Measurements from ENCODE around the gene EFL1.
"Not testable (repeated sequence)": the region's sequence is repeated elsewhere in the genome, so short reads cannot be mapped to it uniquely, and the experiment has no call there.

EFL1 gene

DNA sequence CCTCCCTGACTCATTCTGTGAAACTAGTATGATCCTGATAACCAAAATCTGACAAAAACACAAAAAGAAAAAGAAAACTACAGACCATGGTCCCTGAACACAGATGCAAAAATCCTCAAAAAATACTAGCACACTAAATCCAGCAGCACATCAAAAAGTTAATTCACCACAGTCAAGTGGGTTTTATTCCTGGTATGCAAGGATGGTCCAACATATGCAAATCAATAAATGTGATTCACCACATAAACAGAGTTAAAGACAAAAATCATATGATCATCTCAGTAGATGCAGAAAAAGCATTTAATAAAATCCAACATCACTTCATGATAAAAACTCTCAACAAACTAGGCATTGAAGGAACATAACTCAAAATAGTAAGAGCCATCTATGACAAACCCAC lies 12.9 kb upstream of the EFL1 start:
- DNase-seq: no peak

DNA sequence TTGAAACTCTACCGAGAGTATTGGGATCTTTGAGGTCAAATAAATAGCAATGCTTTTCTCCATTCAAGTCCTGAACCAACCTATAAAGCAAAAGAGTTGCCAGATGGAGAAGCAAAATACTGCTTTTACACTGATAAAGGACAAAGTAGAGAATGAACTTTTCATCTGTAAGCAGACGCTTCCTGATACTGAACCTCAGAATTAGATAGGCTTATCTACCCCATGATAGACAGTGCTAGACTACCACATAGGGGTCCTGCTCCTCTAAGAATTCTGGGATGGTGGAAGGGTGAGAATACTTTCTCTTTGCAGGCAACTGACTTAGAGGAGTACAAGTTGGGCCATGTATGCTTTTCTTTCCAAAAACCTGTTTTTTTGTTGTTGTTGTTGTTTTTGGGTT lies 9.6 kb upstream of the EFL1 start:
- no peak for DNase-seq

DNA sequence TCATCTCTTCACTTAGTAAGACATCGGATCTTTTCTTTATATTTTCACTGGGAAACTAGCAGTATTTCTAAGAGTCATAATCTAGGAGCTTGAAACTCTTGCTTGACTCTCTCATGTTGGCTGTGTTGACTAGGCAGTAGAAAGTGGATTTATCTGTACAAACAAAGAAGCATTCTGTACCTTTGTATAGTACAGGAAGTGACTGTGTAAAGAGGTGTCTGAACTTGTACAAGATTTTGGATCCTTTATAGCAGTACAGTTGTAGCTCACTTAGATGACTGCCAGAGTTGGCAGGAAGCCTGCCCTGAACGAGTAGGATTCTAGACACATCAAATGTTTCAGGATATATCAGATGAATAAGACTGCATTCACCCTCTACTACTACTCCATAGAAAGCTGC lies 5.9 kb upstream of the EFL1 start:
- DNase-seq: not testable (repeated sequence)

DNA sequence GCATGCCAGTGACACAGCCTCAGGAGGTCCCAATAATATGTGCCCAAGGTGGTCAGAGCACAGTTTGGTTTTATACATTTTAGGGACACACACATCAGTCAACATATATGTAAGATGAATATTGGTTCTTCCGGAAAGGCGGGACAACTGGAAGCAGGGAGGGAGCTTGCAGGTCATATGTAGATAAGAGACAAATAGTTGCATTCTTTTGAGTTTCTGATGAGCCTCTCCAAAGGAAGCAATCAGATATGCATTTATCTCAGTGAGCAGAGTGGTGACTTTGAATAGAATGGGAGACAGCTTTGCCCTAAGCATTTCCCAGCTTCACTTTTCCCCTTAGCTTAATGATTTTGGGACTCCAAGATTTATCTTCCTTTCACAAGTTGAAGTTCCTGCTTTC lies 4.6 kb upstream of the EFL1 start:
- DNase-seq: not testable (repeated sequence)

DNA sequence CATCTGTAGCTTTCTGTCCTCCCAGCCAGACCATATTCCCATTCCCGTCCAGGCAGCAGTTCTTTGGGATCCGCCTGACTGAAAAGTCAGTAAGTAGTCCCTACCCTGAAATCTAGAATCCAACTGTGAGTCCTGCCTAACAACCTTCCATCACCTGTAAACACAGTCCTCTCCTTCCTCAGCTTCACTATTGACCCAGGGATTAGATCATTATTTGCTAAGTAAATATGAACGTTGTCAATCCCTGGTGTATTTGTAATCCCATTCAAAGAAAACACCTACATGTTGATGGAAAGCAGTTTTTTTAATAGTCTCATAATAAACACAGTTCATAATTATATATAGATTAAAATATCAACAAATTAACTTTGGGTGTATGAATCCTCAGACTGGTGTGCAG lies 816 bp upstream of the EFL1 start:
- DNase-seq: peak; percentile 79

DNA sequence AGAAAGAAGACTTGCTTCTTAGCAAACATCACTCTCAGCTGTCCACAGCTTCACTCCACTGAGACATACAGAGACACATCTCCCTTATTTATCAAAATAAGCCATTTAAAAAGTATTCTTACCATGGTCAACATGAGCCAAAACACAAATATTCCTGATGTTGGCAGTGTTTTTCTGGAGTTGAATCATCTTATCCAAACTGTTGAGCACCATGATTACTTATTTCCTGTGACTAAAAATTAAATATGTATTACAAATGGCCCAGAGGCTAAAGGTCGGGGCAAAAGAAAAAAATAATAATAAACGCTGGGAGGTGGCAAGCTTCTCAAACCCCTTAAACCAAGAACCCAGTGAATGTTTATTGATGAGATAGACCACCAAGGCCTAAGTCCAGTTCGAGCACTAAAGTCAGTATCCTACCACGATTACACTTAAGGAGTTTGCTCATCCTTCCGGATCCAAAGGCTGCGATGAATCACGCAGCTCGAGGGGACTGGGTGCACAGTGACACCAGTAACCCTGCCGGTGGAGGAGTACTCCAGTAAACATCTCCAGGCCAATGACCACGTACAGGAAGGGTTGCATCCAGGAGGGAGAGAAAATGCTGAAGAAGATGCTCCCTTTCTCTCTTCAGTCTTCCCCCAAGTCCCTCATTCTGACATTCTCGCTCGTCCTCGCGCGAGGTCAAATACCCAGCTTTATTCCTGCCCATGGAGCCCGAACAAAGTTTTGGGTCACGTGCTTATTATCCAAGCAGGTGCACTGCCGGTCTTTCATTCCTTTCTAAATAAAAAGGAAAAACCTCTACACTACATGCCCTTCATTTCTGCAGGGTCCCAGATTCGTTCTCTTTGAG lies 740 bp downstream of the EFL1 start:
- not testable (repeated sequence) for DNase-seq

- DNase-seq: not testable (repeated sequence)
These were observed 14.3 kb downstream of the EFL1 start for GRCh38 chr15:82248261-82248660.

DNA sequence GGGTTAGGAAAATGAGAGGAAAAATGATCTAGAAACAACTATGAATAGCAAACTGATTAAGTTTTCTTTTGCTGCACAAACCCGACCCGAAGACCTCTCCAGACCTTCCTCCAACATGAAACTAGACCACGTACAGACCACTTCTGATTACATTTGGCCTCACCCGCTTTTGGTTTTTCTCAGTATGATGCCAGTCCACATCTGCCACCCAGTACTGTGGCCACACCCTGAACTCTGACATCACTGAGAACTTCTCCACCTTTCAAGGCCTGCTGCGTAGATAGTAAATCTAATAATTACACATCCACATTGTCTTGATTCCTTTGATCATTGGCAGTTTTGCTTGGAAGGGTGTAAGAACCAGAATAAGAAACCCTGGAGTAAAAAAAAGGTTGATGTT lies 16.6 kb downstream of the EFL1 start:
- DNase-seq: not testable (repeated sequence)

- not testable (repeated sequence) for DNase-seq
These were observed 18.9 kb downstream of the EFL1 start for GRCh38 chr15:82243644-82244043.

DNA sequence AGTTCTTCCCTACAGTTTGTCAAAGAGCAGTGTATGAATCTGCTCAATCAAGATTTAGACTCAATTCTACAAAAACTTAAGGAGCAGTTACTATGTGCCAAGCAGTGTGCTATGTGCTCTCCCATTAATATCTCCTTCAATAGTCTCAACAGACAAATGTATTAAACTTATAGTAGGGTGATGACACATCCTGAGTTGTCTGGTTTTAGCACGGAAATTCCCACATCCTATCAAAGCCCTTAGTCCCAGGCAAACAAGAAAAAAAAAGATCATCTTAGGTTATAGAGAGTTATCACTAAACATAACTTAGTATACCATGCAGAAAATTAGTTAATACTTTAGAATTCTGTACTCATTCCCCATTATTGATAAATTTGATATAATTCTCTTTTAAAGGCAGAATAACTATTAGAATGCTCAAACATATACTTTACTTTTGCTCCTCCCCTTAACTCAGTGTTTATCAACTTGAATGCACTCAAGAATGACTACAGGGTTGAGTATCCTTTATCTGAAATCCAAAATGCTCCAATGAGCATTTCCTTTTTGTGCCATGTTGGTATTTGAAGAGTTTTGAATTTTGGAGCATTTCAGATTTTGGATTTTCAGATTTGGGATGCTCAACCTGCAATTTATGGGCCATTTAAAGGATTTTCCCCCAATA lies 20.6 kb downstream of the EFL1 start:
- not testable (repeated sequence) for DNase-seq

DNA sequence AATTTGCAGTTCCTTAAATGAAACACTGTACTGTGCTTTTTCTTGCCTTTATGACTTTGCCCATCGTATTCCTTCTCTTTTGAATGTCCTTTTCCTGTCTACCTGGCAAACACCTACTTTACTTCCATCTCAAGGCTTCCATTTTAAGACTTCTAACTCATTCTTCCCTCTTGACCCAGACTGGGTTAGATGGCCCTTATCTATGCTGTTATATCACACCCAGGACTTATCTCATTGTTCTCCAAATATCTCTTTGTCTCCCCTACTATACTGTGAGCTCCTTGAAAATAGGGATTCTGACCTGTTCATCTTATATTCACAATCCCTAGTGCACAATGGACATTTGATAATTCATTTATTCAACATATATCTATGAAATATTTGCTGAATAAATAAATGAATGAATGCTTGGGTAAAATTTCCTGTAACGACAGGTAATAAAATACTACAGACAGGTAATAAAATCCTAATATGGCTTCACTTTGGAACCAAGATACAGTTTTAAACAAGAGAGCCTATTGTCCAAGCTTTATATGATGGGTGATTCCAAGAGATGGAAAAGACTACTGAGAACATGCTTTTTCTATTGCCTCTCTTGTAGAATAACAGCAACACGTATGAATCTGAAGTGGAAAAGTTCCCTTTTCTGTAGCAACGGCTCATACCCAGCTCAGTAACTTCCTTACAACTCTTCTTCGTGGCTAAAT lies 22.7 kb downstream of the EFL1 start:
- no peak for DNase-seq

DNA sequence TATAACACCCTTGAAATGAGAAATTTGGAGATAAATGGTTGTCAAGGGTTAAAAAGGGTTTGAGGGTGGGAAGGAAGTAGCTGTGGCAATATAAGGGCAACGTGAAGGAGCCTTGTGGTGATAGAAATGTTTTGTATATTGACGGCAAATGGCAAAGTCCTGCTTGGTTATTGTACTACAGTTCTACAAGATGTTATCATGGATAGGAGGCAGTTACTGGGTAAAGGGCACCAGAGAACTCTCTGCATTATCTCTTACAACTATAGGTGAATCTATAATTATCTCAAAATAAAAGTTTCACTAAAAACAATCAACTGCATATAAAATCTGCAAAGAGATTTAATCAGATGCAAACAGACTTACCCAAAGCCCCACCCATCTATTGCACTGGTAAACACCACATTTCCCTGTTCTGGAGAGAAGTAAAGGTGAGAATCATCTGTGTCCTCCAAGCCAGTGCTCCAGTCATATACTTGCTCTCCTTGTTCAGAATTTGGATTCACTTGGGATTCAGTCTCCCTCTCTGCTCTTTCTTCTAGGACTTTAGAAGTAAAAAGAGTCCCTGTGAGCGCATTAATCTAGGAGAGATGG lies 24.5 kb downstream of the EFL1 start:
- DNase-seq: not testable (repeated sequence)

- no peak for DNase-seq
These were observed 30.7 kb downstream of the EFL1 start for GRCh38 chr15:82231842-82232241.

DNA sequence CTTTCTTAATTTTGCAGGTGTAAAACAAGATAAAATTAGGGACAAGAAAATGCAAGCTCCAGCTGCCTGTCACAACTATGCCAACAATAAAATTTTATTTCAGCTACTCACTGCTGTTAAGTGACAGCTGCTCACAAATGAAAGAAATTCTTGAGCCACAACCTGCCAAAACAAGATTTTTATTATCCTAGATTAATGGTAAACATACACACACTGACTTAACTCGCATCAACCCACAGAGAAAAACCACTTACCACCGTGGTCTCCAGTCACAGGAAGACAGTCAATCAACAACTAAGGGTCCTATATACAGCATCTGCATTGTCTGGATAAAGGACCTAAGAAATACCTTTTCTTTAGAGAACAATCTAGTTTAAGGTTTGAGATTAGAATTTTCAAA lies 31.3 kb downstream of the EFL1 start:
- no peak for DNase-seq

DNA sequence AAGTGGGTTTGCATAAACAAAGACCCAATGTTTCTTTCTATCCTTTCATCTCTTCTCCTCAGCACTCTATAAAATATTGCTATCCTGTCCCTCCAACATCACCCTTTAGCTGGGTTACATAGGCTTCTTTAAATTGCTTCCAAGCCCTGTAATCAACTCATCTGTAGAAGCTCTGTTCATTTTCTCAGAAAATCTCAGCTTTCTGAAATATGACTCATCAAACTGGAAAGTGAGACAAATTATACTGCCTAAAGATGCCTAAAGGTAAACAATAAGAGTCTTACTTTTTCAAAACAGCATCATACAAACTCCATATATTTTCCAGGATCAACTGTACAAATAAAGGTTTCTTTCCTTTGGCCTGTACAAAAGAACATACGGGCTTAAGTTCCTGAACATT lies 33.8 kb downstream of the EFL1 start:
- no peak for DNase-seq

DNA sequence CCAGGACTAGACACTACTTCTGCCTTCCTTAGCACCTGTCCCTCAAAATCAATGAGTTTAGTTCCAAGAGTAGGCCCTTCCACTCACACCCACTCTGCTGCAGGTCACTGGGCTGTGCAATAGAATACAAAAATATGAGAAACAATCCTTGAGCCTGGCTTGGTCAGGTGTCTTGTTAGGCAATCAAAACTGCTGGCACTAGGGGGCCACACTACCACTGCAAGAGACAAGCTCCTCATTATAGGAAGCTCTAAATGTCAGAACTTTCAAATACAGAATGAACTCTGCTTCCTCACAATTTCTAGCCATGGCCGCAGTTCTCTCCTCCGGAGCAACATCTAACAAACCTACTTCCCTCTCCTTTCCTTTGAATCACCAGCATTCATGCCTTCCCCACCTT lies 41.0 kb downstream of the EFL1 start:
- not testable (repeated sequence) for DNase-seq

DNA sequence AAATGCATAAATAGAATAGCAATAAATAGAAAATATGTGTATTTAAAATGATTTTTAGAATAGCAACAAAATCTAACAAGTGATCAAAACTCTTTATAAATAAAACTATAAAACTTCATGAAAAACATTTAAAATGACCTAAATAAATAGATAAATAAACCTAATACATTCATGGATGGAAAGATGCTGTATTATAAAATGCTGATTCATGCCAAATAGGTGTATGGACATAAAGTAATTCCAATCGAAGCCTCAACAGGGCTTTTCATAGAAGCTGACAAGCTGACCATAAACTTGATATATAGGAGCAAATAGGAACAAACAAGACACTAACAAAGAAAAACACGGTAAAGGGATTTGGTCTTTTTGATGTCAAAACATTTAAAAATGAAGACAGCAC lies 46.4 kb downstream of the EFL1 start:
- not testable (repeated sequence) for DNase-seq

DNA sequence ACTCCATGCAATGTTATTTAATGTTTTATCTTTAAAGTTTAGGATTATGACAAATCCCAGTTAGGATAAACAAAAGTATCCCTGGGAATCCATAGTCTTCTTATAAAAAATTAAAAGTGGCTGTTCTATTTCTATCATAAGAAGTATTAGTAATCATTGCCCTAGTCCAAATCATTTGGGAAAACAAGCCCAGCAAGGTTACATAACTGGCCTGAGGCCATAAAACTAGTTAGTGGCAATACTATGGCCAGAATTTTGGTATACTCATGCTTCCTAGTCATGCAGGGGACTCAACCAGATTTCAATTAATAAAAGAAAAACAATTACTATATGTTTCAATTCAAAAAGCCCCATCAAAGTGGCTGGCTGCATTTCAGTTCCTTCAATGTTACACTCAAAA lies 50.3 kb downstream of the EFL1 start:
- not testable (repeated sequence) for DNase-seq

DNA sequence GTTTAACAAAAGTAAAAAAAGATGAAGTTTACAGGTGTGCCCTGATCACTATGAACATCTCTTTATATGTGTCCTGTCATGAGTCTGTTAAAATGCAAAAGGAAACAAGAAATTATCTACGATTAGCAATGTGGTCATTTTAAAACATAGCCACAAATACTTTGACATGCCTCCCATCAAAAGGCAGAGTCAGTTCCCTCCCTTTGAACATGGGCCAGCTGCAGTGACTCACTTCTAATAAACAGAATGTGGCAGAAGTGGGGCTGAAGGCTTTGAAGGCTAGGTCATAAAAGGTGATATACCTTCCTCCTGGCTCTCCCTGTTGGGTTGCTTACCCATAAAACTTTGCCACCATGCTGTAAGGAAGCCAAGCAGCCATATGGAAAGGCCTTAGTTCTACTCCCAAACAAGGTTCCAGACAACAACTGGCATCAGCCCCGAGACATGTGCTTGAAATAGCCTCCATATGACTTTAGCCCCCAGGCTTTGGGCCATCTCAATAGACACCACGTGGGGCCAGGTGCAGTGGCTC lies 52.4 kb downstream of the EFL1 start:
- not testable (repeated sequence) for DNase-seq

- not testable (repeated sequence) for DNase-seq
These were observed 58.0 kb downstream of the EFL1 start for GRCh38 chr15:82204575-82204974.

- DNase-seq: no peak
These were observed 64.6 kb downstream of the EFL1 start for GRCh38 chr15:82197733-82198594.

DNA sequence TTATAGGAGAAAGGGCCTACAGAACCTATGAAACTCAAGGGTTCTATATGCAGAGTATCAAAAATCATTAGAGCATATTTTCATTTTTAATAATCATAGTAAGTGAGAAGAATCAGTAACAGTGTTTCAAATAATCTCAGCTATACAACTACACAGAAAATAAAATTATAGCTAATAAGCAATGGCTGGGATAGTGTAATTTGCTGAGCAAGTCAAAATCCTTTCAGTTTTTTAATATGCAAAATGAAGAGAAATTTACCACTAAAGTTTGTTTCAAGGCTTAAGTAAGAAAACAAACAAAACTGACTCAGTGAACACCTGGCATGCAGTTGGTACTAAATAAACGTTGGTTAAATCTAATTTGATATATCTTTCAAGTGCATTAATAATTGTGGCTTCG lies 66.2 kb downstream of the EFL1 start:
- DNase-seq: no peak

All from DMS153 (cell line).